Loucy (cell line): ENCODE data around the gene ANKRD6.

Experiments used
- H2AFZ ChIP-seq: fragments of 200-600 bp; sonication (generic); 2 replicates; pipeline ENCODE4 v1.6.0; 2016; ENCODE audit warnings: antibody characterized with exemption, mild to moderate bottlenecking, low read length, moderate library complexity
- H3F3A ChIP-seq: fragments of 200-600 bp; 2 replicates; pipeline ENCODE4 v1.6.0; 2016; ENCODE audit warnings: antibody characterized with exemption, low read depth, mild to moderate bottlenecking
- H3K27me3 ChIP-seq: fragments of 200-600 bp; sonication (generic); 2 replicates; pipeline ENCODE4 v1.6.1; 2014; ENCODE audit warnings: low read length, mild to moderate bottlenecking; ENCODE audit not compliant: insufficient read depth, poor library complexity, severe bottlenecking
- H3K36me3 ChIP-seq: fragments of 200-600 bp; sonication (generic); 2 replicates; pipeline ENCODE4 v1.6.1; 2016; ENCODE audit warnings: low read length; ENCODE audit not compliant: insufficient read depth
- H3K4me1 ChIP-seq: fragments of 200-600 bp; sonication (generic); 2 replicates; pipeline ENCODE4 v1.5.1; 2014; ENCODE audit warnings: low read length, mild to moderate bottlenecking; ENCODE audit not compliant: insufficient read depth, poor library complexity, severe bottlenecking
- H3K4me2 ChIP-seq: fragments of 200-600 bp; sonication (generic); 2 replicates; pipeline ENCODE4 v1.6.0; 2014; ENCODE audit warnings: antibody characterized with exemption, low read length, low read depth, mild to moderate bottlenecking; ENCODE audit not compliant: poor library complexity, severe bottlenecking
- H3K4me3 ChIP-seq: fragments of 200-600 bp; sonication (generic); 2 replicates; pipeline ENCODE4 v1.5.1; 2014; ENCODE audit warnings: low read length, mild to moderate bottlenecking, mixed read lengths; ENCODE audit not compliant: poor library complexity, severe bottlenecking
- H3K79me2 ChIP-seq: fragments of 200-600 bp; sonication (generic); 2 replicates; pipeline ENCODE4 v1.6.1; 2014; ENCODE audit warnings: low read length; ENCODE audit not compliant: insufficient read depth
- H3K9ac ChIP-seq: fragments of 200-600 bp; sonication (generic); 2 replicates; pipeline ENCODE4 v1.6.0; 2014; ENCODE audit warnings: mild to moderate bottlenecking, low read depth, low read length, moderate library complexity; ENCODE audit not compliant: poor library complexity, severe bottlenecking
- H3K9me2 ChIP-seq: fragments of 200-600 bp; sonication (generic); replicated peaks from 2 replicates; pipeline ENCODE4 v1.6.1; 2016; ENCODE audit warnings: low read depth, low read length, mixed read lengths
- H3K9me3 ChIP-seq: fragments of 200-600 bp; sonication (generic); 2 replicates; pipeline ENCODE4 v1.6.1; 2014; ENCODE audit warnings: mild to moderate bottlenecking, antibody characterized with exemption, low read length, low read depth; ENCODE audit not compliant: insufficient read depth
- H4K20me1 ChIP-seq: fragments of 200-600 bp; sonication (generic); 2 replicates; pipeline ENCODE4 v1.6.0; 2014; ENCODE audit warnings: antibody characterized with exemption, low read length, mild to moderate bottlenecking; ENCODE audit not compliant: insufficient read depth, poor library complexity, severe bottlenecking
- CTCF ChIP-seq: fragments of 200-600 bp; sonication (generic); conservative IDR thresholded peaks from 2 replicates; pipeline ENCODE4 v1.5.1; 2014; ENCODE audit warnings: mild to moderate bottlenecking, antibody characterized with exemption, low read length
- EZH2phosphoT487 ChIP-seq: fragments of 200-600 bp; IDR thresholded peaks from 2 replicates; pipeline ENCODE4 v1.6.1; 2018; ENCODE audit warnings: antibody characterized with exemption, mild to moderate bottlenecking, moderate library complexity, borderline replicate concordance

ANKRD6 gene

GRCh38 chr6:89386917-89387491, 45.9 kb upstream of the ANKRD6 start:
- no peaks in the 10 kb centered on the region for H3F3A ChIP-seq
- H3K27me3 ChIP-seq: no peaks in the 10 kb centered on the region
- peaks cover 24% of the 10 kb centered on the region; the same call in 1 of the 2 replicates for H3K36me3 ChIP-seq
- no peak overlapping the region for H3K9ac ChIP-seq
- H2AFZ ChIP-seq: no peak overlapping the region
- H3K9me3 ChIP-seq: no peaks in the 10 kb centered on the region
- no peak overlapping the region for H3K4me3 ChIP-seq
- no peaks in the 10 kb centered on the region for H4K20me1 ChIP-seq
- H3K4me1 ChIP-seq: no peaks in the 10 kb centered on the region
- H3K79me2 ChIP-seq: peaks cover 37% of the 10 kb centered on the region
- no peak for TF ChIP-seq EZH2phosphoT487
- no peak for TF ChIP-seq CTCF
- no peak overlapping the region for H3K4me2 ChIP-seq
- no peaks in the 10 kb centered on the region for H3K9me2 ChIP-seq

GRCh38 chr6:89387516-89388201, 45.3 kb upstream of the ANKRD6 start:
- no peaks in the 10 kb centered on the region for H3K9me3 ChIP-seq
- H3K36me3 ChIP-seq: peaks cover 24% of the 10 kb centered on the region; the same call in 1 of the 2 replicates
- H3K4me3 ChIP-seq: no peak overlapping the region
- no peaks in the 10 kb centered on the region for H3K9me2 ChIP-seq
- H3K27me3 ChIP-seq: no peaks in the 10 kb centered on the region
- no peak overlapping the region for H3K9ac ChIP-seq
- H4K20me1 ChIP-seq: no peaks in the 10 kb centered on the region
- peaks cover 41% of the 10 kb centered on the region for H3K79me2 ChIP-seq
- TF ChIP-seq CTCF (no peak), EZH2phosphoT487 (no peak)
- H3K4me2 ChIP-seq: no peak overlapping the region
- H3K4me1 ChIP-seq: no peaks in the 10 kb centered on the region
- H3F3A ChIP-seq: no peaks in the 10 kb centered on the region
- no peak overlapping the region for H2AFZ ChIP-seq

GRCh38 chr6:89388846-89389245, 44.1 kb upstream of the ANKRD6 start:
- H3K36me3 ChIP-seq: peaks cover 24% of the 10 kb centered on the region; the same call in 1 of the 2 replicates
- H3K9me2 ChIP-seq: no peaks in the 10 kb centered on the region
- H3K79me2 ChIP-seq: peaks cover 50% of the 10 kb centered on the region
- H3K4me2 ChIP-seq: no peak overlapping the region
- H3K4me1 ChIP-seq: no peaks in the 10 kb centered on the region
- no peak overlapping the region for H3K9ac ChIP-seq
- H3F3A ChIP-seq: no peaks in the 10 kb centered on the region
- no peaks in the 10 kb centered on the region for H4K20me1 ChIP-seq
- no peak for TF ChIP-seq CTCF
- TF ChIP-seq EZH2phosphoT487: no peak
- H2AFZ ChIP-seq: no peak overlapping the region
- H3K9me3 ChIP-seq: no peaks in the 10 kb centered on the region
- H3K4me3 ChIP-seq: no peak overlapping the region
- no peaks in the 10 kb centered on the region for H3K27me3 ChIP-seq
